Activated CD8-positive, alpha-beta memory T cell treated with anti-CD3 and anti-CD28 coated beads, Interleukin-2, amount 10 ng/mL, durations not matched to agents 7 days and 5 days (primary cell): Measurements from ENCODE around the gene CTNNA3. TPM values are rescaled to one million over a fixed set of nuclear protein-coding genes. Genes with fewer than 3 reads are reported as not detected.
A peak's percentile ranks its signal among the peaks of the same experiment; 100 is the strongest.
"Not testable (repeated sequence)": the region's sequence is repeated elsewhere in the genome, so short reads cannot be mapped to it uniquely, and the experiment has no call there.

Experiments
- ATAC-seq: fragments of 150-1000 bp; cut with Tn5 transposase; one replicate; pipeline ENCODE4 v1.10.0; 2021; ENCODE audit warnings: moderate library complexity
- CTCF ChIA-PET: fragments of 350-600 bp; sonication (Branson Sonifier 250); formaldehyde crosslinking; loops from one replicate; lab custom pipeline; 2021; ENCODE audit warnings: antibody characterized with exemption; lab: Charles Lee
- DNase-seq: peaks from one replicate; pipeline ENCODE4 v3.0.0-alpha.2; 2020
- H3K27ac Mint-ChIP-seq: one replicate; pipeline ENCODE4 v1.8.0; 2021; ENCODE audit warnings: mild to moderate bottlenecking, mixed read lengths
- H3K27me3 Mint-ChIP-seq: one replicate; pipeline ENCODE4 v1.8.0; 2021; ENCODE audit warnings: mixed read lengths
- H3K36me3 Mint-ChIP-seq: one replicate; pipeline ENCODE4 v1.8.0; 2021; ENCODE audit warnings: mild to moderate bottlenecking, mixed read lengths
- H3K4me1 Mint-ChIP-seq: one replicate; pipeline ENCODE4 v1.8.0; 2021; ENCODE audit warnings: mixed read lengths
- H3K4me3 Mint-ChIP-seq: one replicate; pipeline ENCODE4 v1.8.0; 2021; ENCODE audit warnings: mild to moderate bottlenecking, moderate library complexity, mixed read lengths
- H3K9me3 Mint-ChIP-seq: one replicate; pipeline ENCODE4 v1.8.0; 2022; ENCODE audit warnings: low read depth, mixed read lengths
- total RNA-seq, 2 experiments: library from RNA; stranded (reverse); gene quantifications; one replicate each; pipeline ENCODE4 v1.2.3, GENCODE V29; 2021

Gene CTNNA3
- under 1 TPM in 1 of 2 experiments, not detected in 1; 0.61 TPM for total RNA-seq

- Mint-ChIP-seq H3K27me3 (peaks cover 38% of the 10 kb centered on the region), H3K4me3 (no peak within 1 kb of the TSS), H3K4me1 (peaks cover 3% of the 10 kb centered on the region), H3K9me3 (no peaks in the 10 kb centered on the region), H3K27ac (no peak within 1 kb of the TSS), H3K36me3 (no peaks in the 10 kb centered on the region)
- DNase-seq (no peak), ATAC-seq (no peak)
- CTCF ChIA-PET: interaction anchor here (1.6 to 5.8 kb wide), 6 partner anchors 15 to 92 kb away, joined by 3 to 166 read pairs (median 11); no protein-coding TSS in a partner anchor
Observed at GRCh38 chr10:67696029-67696428, at the start of gene CTNNA3. TSS of gene CTNNA3 (minus strand) at chr10:67696195.

- Mint-ChIP-seq H3K36me3 (no peaks in the 10 kb centered on the region), H3K4me1 (no peaks in the 10 kb centered on the region), H3K27ac (no peak overlapping the region), H3K4me3 (no peak overlapping the region), H3K9me3 (peaks cover 3% of the 10 kb centered on the region), H3K27me3 (peaks cover 11% of the 10 kb centered on the region)
- ATAC-seq: no peak
- CTCF ChIA-PET: no interaction called here
- no peak for DNase-seq
Observed at GRCh38 chr10:67735430-67735829, 39.4 kb upstream of the CTNNA3 start.

- ATAC-seq (no peak), DNase-seq (no peak)
- Mint-ChIP-seq H3K9me3 (peaks cover under 1% of the 10 kb centered on the region), H3K4me1 (no peaks in the 10 kb centered on the region), H3K27ac (no peak overlapping the region), H3K4me3 (no peak overlapping the region), H3K36me3 (no peaks in the 10 kb centered on the region), H3K27me3 (peaks cover 11% of the 10 kb centered on the region)
- CTCF ChIA-PET: no interaction called here
Observed at GRCh38 chr10:67733511-67733910, 37.5 kb upstream of the CTNNA3 start.

- Mint-ChIP-seq H3K27ac (no peak overlapping the region), H3K4me1 (no peaks in the 10 kb centered on the region), H3K27me3 (peaks cover 4% of the 10 kb centered on the region), H3K9me3 (no peaks in the 10 kb centered on the region), H3K36me3 (no peaks in the 10 kb centered on the region), H3K4me3 (no peak overlapping the region)
- CTCF ChIA-PET: no interaction called here
- DNase-seq (no peak), ATAC-seq (no peak)
Observed at GRCh38 chr10:67725567-67725966, 29.6 kb upstream of the CTNNA3 start.

GRCh38 chr10:67723601-67724000, 27.6 kb upstream of the CTNNA3 start:
- Mint-ChIP-seq H3K27me3 (peaks cover 4% of the 10 kb centered on the region), H3K4me3 (no peak overlapping the region), H3K27ac (no peak overlapping the region), H3K9me3 (no peaks in the 10 kb centered on the region), H3K4me1 (no peaks in the 10 kb centered on the region), H3K36me3 (no peaks in the 10 kb centered on the region)
- DNase-seq (no peak), ATAC-seq (no peak)
- CTCF ChIA-PET: interaction anchor here (0.9 to 1.9 kb wide), 3 partner anchors 26 to 58 kb away, joined by 3 to 8 read pairs (median 5); no protein-coding TSS in a partner anchor

- H3K27me3 Mint-ChIP-seq: peaks cover 11% of the 10 kb centered on the region
Observed at GRCh38 chr10:67722113-67722512, 26.1 kb upstream of the CTNNA3 start.

GRCh38 chr10:67716455-67716854, 20.5 kb upstream of the CTNNA3 start:
- DNase-seq, H3K36me3 Mint-ChIP-seq, ATAC-seq, H3K4me3 Mint-ChIP-seq, CTCF ChIA-PET, H3K27ac Mint-ChIP-seq, H3K4me1 Mint-ChIP-seq, H3K9me3 Mint-ChIP-seq: not testable (repeated sequence)
- peaks cover 11% of the 10 kb centered on the region for H3K27me3 Mint-ChIP-seq

More at GRCh38 chr10:67722113-67722512, 26.1 kb upstream of the CTNNA3 start:
- H3K9me3 Mint-ChIP-seq: no peaks in the 10 kb centered on the region
- no peak overlapping the region for H3K4me3 Mint-ChIP-seq
- no peaks in the 10 kb centered on the region for H3K4me1 Mint-ChIP-seq
- H3K27ac Mint-ChIP-seq: no peak overlapping the region
- ATAC-seq (no peak), DNase-seq (no peak)
- CTCF ChIA-PET: interaction anchor here (0.6 to 1.8 kb wide), 3 partner anchors 15 to 879 kb away, joined by 3 to 4 read pairs (median 3); no protein-coding TSS in a partner anchor
- no peaks in the 10 kb centered on the region for H3K36me3 Mint-ChIP-seq

GRCh38 chr10:67705921-67706320, 9.9 kb upstream of the CTNNA3 start:
- DNase-seq (no peak), ATAC-seq (no peak)
- H3K9me3 Mint-ChIP-seq: no peaks in the 10 kb centered on the region
- H3K4me1 Mint-ChIP-seq: no peaks in the 10 kb centered on the region
- peaks cover 25% of the 10 kb centered on the region for H3K27me3 Mint-ChIP-seq
- no peak overlapping the region for H3K27ac Mint-ChIP-seq
- CTCF ChIA-PET: interaction anchor here (1.2 to 2.4 kb wide), 2 partner anchors 9 to 76 kb away, joined by 3 to 6 read pairs; no protein-coding TSS in a partner anchor
- no peaks in the 10 kb centered on the region for H3K36me3 Mint-ChIP-seq
- no peak overlapping the region for H3K4me3 Mint-ChIP-seq

- CTCF ChIA-PET, H3K9me3 Mint-ChIP-seq, ATAC-seq, DNase-seq, H3K4me3 Mint-ChIP-seq, H3K27ac Mint-ChIP-seq, H3K36me3 Mint-ChIP-seq, H3K4me1 Mint-ChIP-seq: not testable (repeated sequence)
- H3K27me3 Mint-ChIP-seq: peaks cover 33% of the 10 kb centered on the region
Observed at GRCh38 chr10:67699613-67700270, 3.7 kb upstream of the CTNNA3 start.

- Mint-ChIP-seq H3K36me3 (no peaks in the 10 kb centered on the region), H3K4me3 (no peak overlapping the region), H3K4me1 (peaks cover 3% of the 10 kb centered on the region), H3K27me3 (peaks cover 42% of the 10 kb centered on the region), H3K9me3 (no peaks in the 10 kb centered on the region), H3K27ac (no peak overlapping the region)
- CTCF ChIA-PET: interaction anchor here (0.9 to 5.8 kb wide), 17 partner anchors 11 to 177 kb away, joined by 3 to 166 read pairs (median 6); no protein-coding TSS in a partner anchor
- no peak for DNase-seq
- ATAC-seq: no peak
Observed at GRCh38 chr10:67698164-67698563, 2.2 kb upstream of the CTNNA3 start.

- H3K9me3 Mint-ChIP-seq: no peaks in the 10 kb centered on the region
- H3K27me3 Mint-ChIP-seq: peaks cover 45% of the 10 kb centered on the region
- ATAC-seq: peak; percentile 71
- CTCF ChIA-PET: interaction anchor here (0.9 to 5.8 kb wide), 23 partner anchors 9 to 177 kb away, joined by 3 to 166 read pairs (median 6); no protein-coding TSS in a partner anchor
- H3K27ac Mint-ChIP-seq: no peak overlapping the region
- no peaks in the 10 kb centered on the region for H3K36me3 Mint-ChIP-seq
- peaks cover 3% of the 10 kb centered on the region for H3K4me1 Mint-ChIP-seq
- DNase-seq: peak; percentile 42
- H3K4me3 Mint-ChIP-seq: no peak overlapping the region
Observed at GRCh38 chr10:67697724-67698131, 1.7 kb upstream of the CTNNA3 start.

GRCh38 chr10:67696679-67697078, 684 bp upstream of the CTNNA3 start:
- H3K27ac Mint-ChIP-seq: no peak overlapping the region
- H3K4me1 Mint-ChIP-seq: peaks cover 3% of the 10 kb centered on the region
- ATAC-seq: no peak
- peaks cover 40% of the 10 kb centered on the region for H3K27me3 Mint-ChIP-seq
- H3K9me3 Mint-ChIP-seq: no peaks in the 10 kb centered on the region
- CTCF ChIA-PET: interaction anchor here (0.9 to 5.8 kb wide), 17 partner anchors 10 to 176 kb away, joined by 3 to 166 read pairs (median 6); no protein-coding TSS in a partner anchor
- no peak for DNase-seq
- no peak overlapping the region for H3K4me3 Mint-ChIP-seq
- no peaks in the 10 kb centered on the region for H3K36me3 Mint-ChIP-seq

GRCh38 chr10:67695555-67695954, 440 bp downstream of the CTNNA3 start:
- ATAC-seq (no peak), DNase-seq (no peak)
- H3K36me3 Mint-ChIP-seq: no peaks in the 10 kb centered on the region
- H3K27ac Mint-ChIP-seq: no peak overlapping the region
- H3K4me1 Mint-ChIP-seq: peaks cover 3% of the 10 kb centered on the region
- no peaks in the 10 kb centered on the region for H3K9me3 Mint-ChIP-seq
- CTCF ChIA-PET: interaction anchor here (2.4 to 5.8 kb wide), 3 partner anchors 19 to 84 kb away, joined by 8 to 166 read pairs (median 14); no protein-coding TSS in a partner anchor
- peaks cover 36% of the 10 kb centered on the region for H3K27me3 Mint-ChIP-seq
- H3K4me3 Mint-ChIP-seq: no peak overlapping the region

- H3K9me3 Mint-ChIP-seq, CTCF ChIA-PET, H3K27ac Mint-ChIP-seq, H3K4me1 Mint-ChIP-seq, H3K36me3 Mint-ChIP-seq, H3K4me3 Mint-ChIP-seq, DNase-seq, ATAC-seq: not testable (repeated sequence)
- peaks cover 35% of the 10 kb centered on the region for H3K27me3 Mint-ChIP-seq
Observed at GRCh38 chr10:67691861-67692260, 4.1 kb downstream of the CTNNA3 start.
